Breast epithelium (tissue), 3 donors: ENCODE results near the gene KRTAP10-10.
"Not testable (repeated sequence)": the region's sequence is repeated elsewhere in the genome, so short reads cannot be mapped to it uniquely, and the experiment has no call there.

Experiments
- POLR2A ChIP-seq: fragments of 450-650 bp; IDR thresholded peaks from one replicate; pipeline ENCODE4 v1.6.1; 2016; ENCODE audit warnings: antibody characterized with exemption, mild to moderate bottlenecking, moderate library complexity
- POLR2AphosphoS5 ChIP-seq, 3 donors: sonication (generic); formaldehyde crosslinking; IDR thresholded peaks; one replicate each; pipeline ENCODE4 v1.6.1; 2017; ENCODE audit warnings: antibody characterized with exemption in 3 of 3
- TF ChIP-seq, protein P1 (sequence below), 3 donors: fragments of 450-650 bp; IDR thresholded peaks; one replicate each; pipeline ENCODE4 v1.5.1; 2016 to 2017; ENCODE audit warnings: antibody characterized with exemption in 3 of 3, mild to moderate bottlenecking in 3 of 3, moderate library complexity in 3 of 3

DNA sequence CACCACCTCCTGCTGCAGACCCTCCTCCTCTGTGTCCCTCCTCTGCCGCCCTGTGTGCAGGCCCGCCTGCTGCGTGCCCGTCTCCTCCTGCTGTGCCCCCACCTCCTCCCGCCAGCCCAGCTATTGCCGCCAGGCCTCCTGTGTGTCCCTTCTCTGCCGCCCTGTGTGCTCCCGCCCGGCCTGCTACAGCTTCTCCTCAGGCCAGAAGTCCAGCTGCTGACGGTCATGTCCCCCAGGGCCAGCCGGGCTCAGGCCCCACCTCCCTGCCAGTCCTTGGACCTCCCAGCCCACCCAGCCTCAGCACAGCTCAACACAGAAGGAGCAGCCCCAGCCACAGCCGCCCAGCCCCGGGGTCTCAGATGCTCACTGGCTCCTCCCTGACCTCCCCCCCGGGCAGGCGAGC lies 9.3 kb upstream of the KRTAP10-10 start:
- TF ChIP-seq, protein P1, sequence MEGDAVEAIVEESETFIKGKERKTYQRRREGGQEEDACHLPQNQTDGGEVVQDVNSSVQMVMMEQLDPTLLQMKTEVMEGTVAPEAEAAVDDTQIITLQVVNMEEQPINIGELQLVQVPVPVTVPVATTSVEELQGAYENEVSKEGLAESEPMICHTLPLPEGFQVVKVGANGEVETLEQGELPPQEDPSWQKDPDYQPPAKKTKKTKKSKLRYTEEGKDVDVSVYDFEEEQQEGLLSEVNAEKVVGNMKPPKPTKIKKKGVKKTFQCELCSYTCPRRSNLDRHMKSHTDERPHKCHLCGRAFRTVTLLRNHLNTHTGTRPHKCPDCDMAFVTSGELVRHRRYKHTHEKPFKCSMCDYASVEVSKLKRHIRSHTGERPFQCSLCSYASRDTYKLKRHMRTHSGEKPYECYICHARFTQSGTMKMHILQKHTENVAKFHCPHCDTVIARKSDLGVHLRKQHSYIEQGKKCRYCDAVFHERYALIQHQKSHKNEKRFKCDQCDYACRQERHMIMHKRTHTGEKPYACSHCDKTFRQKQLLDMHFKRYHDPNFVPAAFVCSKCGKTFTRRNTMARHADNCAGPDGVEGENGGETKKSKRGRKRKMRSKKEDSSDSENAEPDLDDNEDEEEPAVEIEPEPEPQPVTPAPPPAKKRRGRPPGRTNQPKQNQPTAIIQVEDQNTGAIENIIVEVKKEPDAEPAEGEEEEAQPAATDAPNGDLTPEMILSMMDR (IDR thresholded peaks at IDR 0.05) = not testable (repeated sequence)
- TF ChIP-seq POLR2A; POLR2AphosphoS5 (IDR thresholded peaks at IDR 0.05): not testable (repeated sequence)
